Parathyroid adenoma (tissue), 2 donors: ENCODE data around the gene SARDH.

Source experiments
- H2AFZ ChIP-seq: fragments of 300-600 bp; sonication (generic); one replicate; pipeline ENCODE4 v1.7.0; 2017; ENCODE audit warnings: antibody characterized with exemption, mild to moderate bottlenecking
- H3K27ac ChIP-seq: fragments of 300-600 bp; sonication (generic); one replicate; pipeline ENCODE4 v1.7.0; 2017
- H3K27me3 ChIP-seq: fragments of 300-600 bp; sonication (generic); one replicate; pipeline ENCODE4 v1.7.0; 2017; ENCODE audit warnings: low read length; ENCODE audit not compliant: control insufficient read depth, insufficient read depth
- H3K36me3 ChIP-seq: fragments of 300-600 bp; sonication (generic); one replicate; pipeline ENCODE4 v1.7.0; 2017; ENCODE audit warnings: low read length; ENCODE audit not compliant: control insufficient read depth, insufficient read depth
- H3K4me1 ChIP-seq: fragments of 300-600 bp; sonication (generic); one replicate; pipeline ENCODE4 v1.7.0; 2017; ENCODE audit warnings: control low read depth
- H3K4me2 ChIP-seq: fragments of 300-600 bp; sonication (generic); one replicate; pipeline ENCODE4 v1.7.0; 2017; ENCODE audit warnings: low read length
- H3K4me3 ChIP-seq: fragments of 300-600 bp; sonication (generic); one replicate; pipeline ENCODE4 v1.7.0; 2017; ENCODE audit warnings: low read depth, low read length
- H3K79me2 ChIP-seq: fragments of 300-600 bp; sonication (generic); one replicate; pipeline ENCODE4 v1.7.0; 2017; ENCODE audit warnings: control low read depth
- H3K9ac ChIP-seq: fragments of 300-600 bp; sonication (generic); one replicate; pipeline ENCODE4 v1.7.0; 2017; ENCODE audit warnings: mild to moderate bottlenecking
- H3K9me3 ChIP-seq: fragments of 300-600 bp; sonication (generic); one replicate; pipeline ENCODE4 v1.7.0; 2017; ENCODE audit warnings: low read length; ENCODE audit not compliant: control insufficient read depth
- CTCF ChIP-seq: fragments of 300-600 bp; sonication (generic); IDR thresholded peaks from one replicate; pipeline ENCODE4 v1.7.0; 2017; ENCODE audit warnings: antibody characterized with exemption, mild to moderate bottlenecking
- donor health status: primary hyperparathyroidism.

Gene SARDH

GRCh38 chr9:133737774-133738639 is at the start of gene SARDH:
SARDH (minus strand) TSS chr9:133738352; CDS start chr9:133734173, 4,179 bp downstream.
- H3K4me3 ChIP-seq = no peak within 1 kb of the TSS
- H3K4me2 ChIP-seq = peak within 1 kb of the TSS; percentile 35
- no peak for TF ChIP-seq CTCF
- H3K36me3 ChIP-seq = no peaks in the 10 kb centered on the region
- no peak within 1 kb of the TSS for H3K27ac ChIP-seq
- no peaks in the 10 kb centered on the region for H3K4me1 ChIP-seq
- H3K79me2 ChIP-seq = no peaks in the 10 kb centered on the region
- H3K9me3 ChIP-seq = no peaks in the 10 kb centered on the region
- no peak within 1 kb of the TSS for H3K9ac ChIP-seq
- H2AFZ ChIP-seq = peak within 1 kb of the TSS; percentile 51
- H3K27me3 ChIP-seq = no peaks in the 10 kb centered on the region

GRCh38 chr9:133787754-133788025 is 49.5 kb upstream of the SARDH start:
- Histone ChIP-seq H3K4me1 (no peaks in the 10 kb centered on the region), H3K36me3 (no peaks in the 10 kb centered on the region), H3K79me2 (no peaks in the 10 kb centered on the region), H3K4me2 (no peak overlapping the region), H3K27ac (no peak overlapping the region), H3K9ac (no peak overlapping the region), H2AFZ (no peak overlapping the region), H3K27me3 (no peaks in the 10 kb centered on the region), H3K9me3 (no peaks in the 10 kb centered on the region), H3K4me3 (no peak overlapping the region)
- no peak for TF ChIP-seq CTCF

GRCh38 chr9:133786907-133787753 is 49.0 kb upstream of the SARDH start:
- Histone ChIP-seq H3K9ac (no peak overlapping the region), H3K79me2 (no peaks in the 10 kb centered on the region), H3K4me1 (no peaks in the 10 kb centered on the region), H3K27me3 (no peaks in the 10 kb centered on the region), H3K27ac (no peak overlapping the region), H3K36me3 (no peaks in the 10 kb centered on the region), H3K9me3 (no peaks in the 10 kb centered on the region), H2AFZ (no peak overlapping the region), H3K4me2 (no peak overlapping the region), H3K4me3 (no peak overlapping the region)
- no peak for TF ChIP-seq CTCF

- no peaks in the 10 kb centered on the region for H3K79me2 ChIP-seq
- H3K9me3 ChIP-seq = no peaks in the 10 kb centered on the region
- no peak overlapping the region for H2AFZ ChIP-seq
- H3K4me2 ChIP-seq = no peak overlapping the region
- H3K4me1 ChIP-seq = no peaks in the 10 kb centered on the region
- H3K9ac ChIP-seq = no peak overlapping the region
- TF ChIP-seq CTCF = no peak
- no peaks in the 10 kb centered on the region for H3K27me3 ChIP-seq
- no peaks in the 10 kb centered on the region for H3K36me3 ChIP-seq
- no peak overlapping the region for H3K27ac ChIP-seq
- H3K4me3 ChIP-seq = no peak overlapping the region
Observed at GRCh38 chr9:133786371-133786753, 48.2 kb upstream of the SARDH start.
